Type B pancreatic cell (in vitro differentiated cells): ENCODE data around the gene ZNF581. TPM values are rescaled to one million over a fixed set of nuclear protein-coding genes. Genes with fewer than 3 reads are reported as not detected.

Experiments
- DNase-seq: peaks from one replicate; pipeline ENCODE4 v3.0.0; 2021; ENCODE audit warnings: mixed read lengths; ENCODE audit not compliant: unreplicated experiment; ENCODE audit errors: extremely low spot score
- H3K27ac Mint-ChIP-seq: 2 replicates; pipeline ENCODE4 v1.8.0; 2021; ENCODE audit warnings: mild to moderate bottlenecking, mixed read lengths
- H3K27me3 Mint-ChIP-seq: 2 replicates; pipeline ENCODE4 v1.8.0; 2021; ENCODE audit warnings: mixed read lengths
- H3K36me3 Mint-ChIP-seq: 2 replicates; pipeline ENCODE4 v1.8.0; 2021; ENCODE audit warnings: mixed read lengths
- H3K4me1 Mint-ChIP-seq: one replicate; pipeline ENCODE4 v1.8.0; 2021; ENCODE audit warnings: mixed read lengths; ENCODE audit not compliant: unreplicated experiment
- H3K4me3 Mint-ChIP-seq: 2 replicates; pipeline ENCODE4 v1.8.0; 2021; ENCODE audit warnings: mild to moderate bottlenecking, mixed read lengths
- H3K9me3 Mint-ChIP-seq: 2 replicates; pipeline ENCODE4 v1.8.0; 2021; ENCODE audit warnings: mixed read lengths
- total RNA-seq: library from RNA; stranded (reverse); gene quantifications from 2 replicates; pipeline ENCODE4 v1.2.1, GENCODE V29; 2021; ENCODE audit warnings: low replicate concordance
- TF ChIP-seq, protein P1 (sequence below): fragments of 200-600 bp; sonication (generic); conservative IDR thresholded peaks from 2 replicates; pipeline ENCODE4 v1.5.0; 2021; ENCODE audit warnings: antibody characterized with exemption, mild to moderate bottlenecking

Gene ZNF581
- total RNA-seq, 1 donor from 2014 or later, result 43.1 TPM

DNA sequence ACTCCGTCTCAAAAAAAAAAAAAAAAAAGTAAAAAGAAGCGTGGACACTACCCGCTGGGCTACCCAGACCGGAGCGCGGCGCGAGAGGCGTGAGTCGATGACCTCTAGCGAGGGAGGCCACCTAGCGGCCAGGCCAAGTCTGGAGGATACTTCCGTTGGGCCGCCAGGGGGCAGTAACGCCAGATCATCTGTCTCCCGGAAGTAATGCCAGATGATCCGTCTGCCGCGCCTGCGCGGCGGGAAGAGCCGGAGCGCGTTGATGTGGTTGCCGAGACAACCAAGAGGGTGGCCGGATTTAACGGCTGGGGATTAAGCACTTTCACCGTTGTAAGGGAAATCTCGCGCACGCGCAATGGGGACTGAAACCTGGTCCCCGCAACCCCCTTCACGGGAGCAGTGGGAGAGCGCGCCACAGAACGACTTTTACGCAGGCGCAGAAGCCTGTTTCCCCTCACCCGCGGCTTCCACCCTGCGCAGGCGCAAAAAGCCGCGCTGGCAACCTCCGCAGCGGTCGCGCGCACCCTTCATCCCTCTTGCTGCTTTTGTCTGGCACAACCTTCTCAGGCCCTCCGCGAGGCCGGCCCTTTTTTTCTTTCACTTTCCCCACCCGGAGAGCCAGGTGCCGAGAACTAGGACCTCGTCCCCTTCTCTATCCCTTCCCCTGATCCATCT is 10.3 kb downstream of the ZNF581 start:
- TF ChIP-seq, protein P1, sequence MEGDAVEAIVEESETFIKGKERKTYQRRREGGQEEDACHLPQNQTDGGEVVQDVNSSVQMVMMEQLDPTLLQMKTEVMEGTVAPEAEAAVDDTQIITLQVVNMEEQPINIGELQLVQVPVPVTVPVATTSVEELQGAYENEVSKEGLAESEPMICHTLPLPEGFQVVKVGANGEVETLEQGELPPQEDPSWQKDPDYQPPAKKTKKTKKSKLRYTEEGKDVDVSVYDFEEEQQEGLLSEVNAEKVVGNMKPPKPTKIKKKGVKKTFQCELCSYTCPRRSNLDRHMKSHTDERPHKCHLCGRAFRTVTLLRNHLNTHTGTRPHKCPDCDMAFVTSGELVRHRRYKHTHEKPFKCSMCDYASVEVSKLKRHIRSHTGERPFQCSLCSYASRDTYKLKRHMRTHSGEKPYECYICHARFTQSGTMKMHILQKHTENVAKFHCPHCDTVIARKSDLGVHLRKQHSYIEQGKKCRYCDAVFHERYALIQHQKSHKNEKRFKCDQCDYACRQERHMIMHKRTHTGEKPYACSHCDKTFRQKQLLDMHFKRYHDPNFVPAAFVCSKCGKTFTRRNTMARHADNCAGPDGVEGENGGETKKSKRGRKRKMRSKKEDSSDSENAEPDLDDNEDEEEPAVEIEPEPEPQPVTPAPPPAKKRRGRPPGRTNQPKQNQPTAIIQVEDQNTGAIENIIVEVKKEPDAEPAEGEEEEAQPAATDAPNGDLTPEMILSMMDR, result peak; percentile 99
- Mint-ChIP-seq H3K36me3 (peaks cover 13% of the 10 kb centered on the region), H3K27ac (peak overlapping the region; percentile 99)

DNA sequence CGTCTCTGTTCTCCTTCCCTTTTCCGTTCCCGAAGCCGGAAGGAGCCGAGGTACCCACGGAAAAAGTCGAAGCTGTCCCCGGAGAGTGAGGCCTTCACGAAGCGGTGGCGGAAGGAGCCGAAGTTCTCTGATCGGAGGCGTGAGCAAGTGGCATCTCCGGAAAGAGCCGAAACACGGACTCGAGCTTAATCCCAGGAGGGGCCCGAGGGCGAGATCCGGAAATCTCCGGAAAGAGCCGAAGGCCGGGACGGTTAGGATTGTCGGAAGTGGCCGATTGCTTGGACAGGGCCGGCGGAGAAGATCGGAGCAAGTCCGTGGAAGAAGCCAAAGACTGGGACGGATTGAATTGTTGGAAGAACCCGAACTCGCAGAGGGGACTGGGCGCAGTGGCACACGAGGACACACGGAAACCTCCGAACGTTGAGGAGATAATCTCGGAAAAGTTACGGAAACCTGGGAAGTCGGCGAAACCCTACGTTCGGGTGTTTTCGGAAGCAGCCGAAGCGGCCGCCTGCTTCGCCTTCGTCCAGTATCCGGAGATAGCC is 10.9 kb downstream of the ZNF581 start:
- Mint-ChIP-seq H3K9me3 (no peaks in the 10 kb centered on the region), H3K27me3 (no peaks in the 10 kb centered on the region)

More for the DNA sequence above, 10.3 kb downstream of the ZNF581 start:
- Mint-ChIP-seq H3K4me3 (peak overlapping the region; percentile 97), H3K27me3 (no peaks in the 10 kb centered on the region), H3K9me3 (no peaks in the 10 kb centered on the region), H3K4me1 (peaks cover 17% of the 10 kb centered on the region)
- peak; percentile 99 for DNase-seq

DNA sequence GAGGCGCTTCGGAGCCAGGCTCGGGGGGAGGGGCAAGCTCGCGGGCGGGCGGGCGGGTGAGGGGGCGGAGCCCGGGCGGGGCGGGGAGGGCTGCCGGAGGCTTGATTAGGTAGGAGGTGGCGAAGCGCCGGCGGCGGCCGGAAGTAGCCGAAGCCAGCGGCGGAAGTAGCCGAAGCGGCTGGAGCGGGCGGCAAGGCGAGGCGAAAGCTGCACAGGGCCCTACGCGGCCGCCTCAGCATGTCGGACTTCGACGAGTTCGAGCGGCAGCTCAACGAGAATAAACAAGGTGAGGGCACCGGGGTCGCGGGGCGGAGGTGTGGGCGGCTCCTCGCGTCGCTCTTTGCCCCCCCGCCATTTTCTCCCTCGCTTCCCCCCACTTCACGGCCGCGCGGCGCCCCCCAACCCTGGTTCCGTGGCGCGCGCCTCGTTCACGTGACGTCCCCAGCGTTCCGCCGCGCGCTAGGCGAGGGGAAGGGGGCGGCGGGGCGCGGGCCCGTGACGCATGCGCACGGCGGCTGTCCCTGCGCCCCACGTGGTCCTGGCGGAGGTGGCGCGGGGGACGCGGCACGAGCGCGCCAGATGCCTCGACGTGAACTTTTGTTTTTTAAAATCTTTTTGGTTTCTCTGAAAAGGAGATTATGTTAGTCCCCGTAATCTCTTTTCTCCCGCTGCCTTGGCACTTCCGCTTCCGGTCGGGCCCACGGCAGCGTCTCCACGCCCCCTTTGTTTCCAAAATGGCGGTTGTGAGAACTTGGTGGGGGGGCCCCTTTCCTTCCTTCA is 11.6 kb downstream of the ZNF581 start, which contains the start of gene U2AF2:
TSS of gene U2AF2 (plus strand) at position 168 of the 780 bp plus-strand sequence. CDS start at position 238, 70 bp downstream.
- Mint-ChIP-seq H3K4me1 (peaks cover 17% of the 10 kb centered on the region), H3K36me3 (peaks cover 13% of the 10 kb centered on the region), H3K9me3 (no peaks in the 10 kb centered on the region), H3K4me3 (peak within 1 kb of the TSS; percentile 97), H3K27me3 (no peaks in the 10 kb centered on the region), H3K27ac (peak within 1 kb of the TSS; percentile 99)
- peak; percentile 97 for DNase-seq
- TF ChIP-seq, protein P1, result no peak

More for the DNA sequence above, 10.9 kb downstream of the ZNF581 start:
- H3K27ac Mint-ChIP-seq, result peak overlapping the region; percentile 99
- peaks cover 17% of the 10 kb centered on the region for H3K4me1 Mint-ChIP-seq
- H3K4me3 Mint-ChIP-seq, result peak overlapping the region; percentile 97
- H3K36me3 Mint-ChIP-seq, result peaks cover 13% of the 10 kb centered on the region
- peak; percentile 98 for DNase-seq
- TF ChIP-seq, protein P1, result no peak

DNA sequence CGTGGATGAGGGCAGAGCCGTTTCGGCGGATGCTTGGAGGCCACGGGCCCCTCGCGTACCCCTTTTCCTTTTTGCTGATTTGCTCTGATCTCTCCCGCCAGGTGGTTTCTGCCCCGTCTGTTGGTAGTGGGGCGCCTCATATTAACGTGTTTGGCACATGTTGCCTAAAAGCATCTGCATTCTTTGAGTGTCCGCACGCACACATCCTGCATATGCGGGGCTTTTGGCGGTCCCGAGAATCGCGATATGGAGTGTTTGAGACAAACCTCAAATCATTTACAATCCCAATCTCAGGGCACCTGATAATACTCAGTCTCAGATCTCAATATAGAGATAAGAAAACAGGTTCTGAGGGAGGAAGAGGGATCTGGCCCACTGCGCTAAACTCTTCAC is 12.2 kb downstream of the ZNF581 start:
- H3K27me3 Mint-ChIP-seq, result no peaks in the 10 kb centered on the region
- DNase-seq, result no peak
- H3K36me3 Mint-ChIP-seq, result peaks cover 13% of the 10 kb centered on the region
- peaks cover 17% of the 10 kb centered on the region for H3K4me1 Mint-ChIP-seq
- H3K4me3 Mint-ChIP-seq, result peak overlapping the region; percentile 97
- H3K27ac Mint-ChIP-seq, result peak overlapping the region; percentile 99
- H3K9me3 Mint-ChIP-seq, result no peaks in the 10 kb centered on the region
- TF ChIP-seq, protein P1, result no peak

DNA sequence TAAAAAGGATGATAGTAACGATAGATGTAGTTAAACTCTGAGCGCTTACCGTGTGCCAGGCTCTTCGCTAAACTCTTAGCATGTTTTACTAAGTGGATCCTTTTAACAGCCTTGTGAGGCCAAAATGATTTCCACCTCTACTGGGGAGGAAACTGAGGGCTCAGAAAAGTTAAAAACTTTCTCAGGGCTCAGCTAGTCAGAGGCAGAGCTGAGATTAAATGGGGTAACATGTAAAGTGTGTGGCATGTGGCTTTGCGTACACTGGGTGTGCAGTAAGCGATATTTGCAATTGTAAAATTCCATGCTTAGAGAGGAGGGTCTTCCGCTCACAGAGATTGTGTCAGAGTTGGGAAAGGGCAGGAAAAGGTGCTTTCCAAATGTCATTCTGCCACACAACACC is 13.1 kb downstream of the ZNF581 start:
- TF ChIP-seq, protein P1, result no peak
- peaks cover 17% of the 10 kb centered on the region for H3K4me1 Mint-ChIP-seq
- no peaks in the 10 kb centered on the region for H3K27me3 Mint-ChIP-seq
- peak overlapping the region; percentile 99 for H3K27ac Mint-ChIP-seq
- H3K9me3 Mint-ChIP-seq, result no peaks in the 10 kb centered on the region
- peak overlapping the region; percentile 97 for H3K4me3 Mint-ChIP-seq
- DNase-seq, result no peak
- peaks cover 13% of the 10 kb centered on the region for H3K36me3 Mint-ChIP-seq
